Spinal cord (tissue), 10 donors: Measurements from ENCODE around the gene IFNLR1. TPM values are rescaled to one million over a fixed set of nuclear protein-coding genes. Genes with fewer than 3 reads are reported as not detected.
A peak's percentile ranks its signal among the peaks of the same experiment; 100 is the strongest.

Experiments used
- DNase-seq, 6 donors: peaks; one replicate each; pipeline versions ENCODE4 v3.0.0 to v3.0.0-alpha.2; 2013 to 2015; ENCODE audit warnings: low spot score in 6 of 6, low read depth in 4 of 6
- H3K27ac ChIP-seq: one replicate; pipeline ENCODE4 v1.5.1; 2013; ENCODE audit warnings: low read depth, low read length, control low read depth
- H3K27me3 ChIP-seq: one replicate; pipeline ENCODE4 v1.6.1; 2013; ENCODE audit warnings: low read length; ENCODE audit not compliant: control insufficient read depth, insufficient read depth
- H3K36me3 ChIP-seq: one replicate; pipeline ENCODE4 v1.6.1; 2013; ENCODE audit warnings: low read length; ENCODE audit not compliant: control insufficient read depth, insufficient read depth
- H3K4me1 ChIP-seq: one replicate; pipeline ENCODE4 v1.6.1; 2013; ENCODE audit warnings: low read length; ENCODE audit not compliant: control insufficient read depth, insufficient read depth
- H3K4me3 ChIP-seq: one replicate; pipeline ENCODE4 v1.5.1; 2013; ENCODE audit warnings: low read depth, low read length, control low read depth
- H3K9me3 ChIP-seq: one replicate; pipeline ENCODE4 v1.6.1; 2013; ENCODE audit warnings: low read length; ENCODE audit not compliant: control insufficient read depth, insufficient read depth
- WGBS: methylation state at CpG from one replicate; pipeline ENCODE4 v1.1.5; 2013; ENCODE audit warnings: missing lambda C conversion rate; ENCODE audit not compliant: insufficient coverage; 5-methylcytosine and 5-hydroxymethylcytosine counted together
- polyA plus RNA-seq, 2 donors: library from polyadenylated mRNA; unstranded; fragments of 120-200 nt; gene quantifications; one replicate each; pipeline ENCODE4 v1.2.1, GENCODE V29; 2013; ENCODE audit not compliant: insufficient read length in 2 of 2
- total RNA-seq, 2 donors: library from RNA; depleted of rRNA in 1 of 2; stranded (reverse); fragments of 120-200 nt in 1 of 2; fragments of >200 nt in 1 of 2; gene quantifications; one replicate each; pipeline versions ENCODE4 v1.2.3 to v1.2.4, GENCODE V29; 2013 to 2014
- donor health status: healthy.

IFNLR1 gene
- total and polyA plus RNA-seq, 4 donors, result 0.59 to 1.6 (median 0.73) TPM

DNA sequence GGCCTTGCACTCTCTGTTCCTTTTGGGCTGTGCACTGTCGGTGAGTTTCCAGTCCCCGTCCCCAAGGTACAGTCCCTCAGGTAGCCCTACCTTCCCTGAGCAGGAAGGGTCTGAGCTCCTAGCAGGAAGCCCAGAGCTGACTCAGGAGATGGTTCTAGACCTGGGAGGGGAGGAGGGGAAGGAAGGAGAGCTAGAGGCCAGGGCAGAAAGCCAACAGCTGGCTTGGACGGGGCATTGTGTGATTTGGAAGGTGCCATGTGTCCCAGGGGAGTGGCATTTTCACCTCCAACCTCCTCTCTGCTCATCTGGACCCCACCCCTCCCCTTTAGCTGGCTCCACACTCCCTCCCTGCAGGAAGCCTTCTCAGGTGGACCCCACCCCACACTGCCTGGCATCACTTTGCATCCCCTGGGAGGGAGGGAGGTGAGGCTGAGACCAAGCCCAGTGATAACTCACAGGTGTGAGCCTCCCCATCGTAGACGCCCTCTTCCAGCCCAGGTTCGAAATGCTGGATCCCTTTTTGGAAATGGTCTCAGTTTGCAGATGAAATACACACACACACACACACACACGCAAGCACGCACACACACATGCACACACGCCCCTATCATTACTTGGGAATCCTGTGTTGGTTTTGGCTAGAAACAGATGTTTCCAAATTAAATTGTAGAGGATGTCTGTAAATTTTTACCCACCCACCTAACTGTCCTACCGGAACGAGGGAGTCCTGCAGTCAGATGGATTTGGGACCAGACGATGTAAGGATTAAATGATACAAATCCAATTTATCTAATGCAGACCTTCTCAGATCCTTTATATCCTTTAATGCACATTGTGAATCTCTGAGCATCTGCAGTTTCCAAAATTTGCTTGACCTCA, 19.7 kb upstream of the IFNLR1 start:
- no peak for DNase-seq
- H3K4me3 ChIP-seq, result no peak overlapping the region
- WGBS, result 72% methylated on average over 4 of the region's 12 CpGs
- no peaks in the 10 kb centered on the region for H3K36me3 ChIP-seq
- no peaks in the 10 kb centered on the region for H3K27me3 ChIP-seq
- H3K27ac ChIP-seq, result no peak overlapping the region
- peaks cover 7% of the 10 kb centered on the region for H3K4me1 ChIP-seq
- no peaks in the 10 kb centered on the region for H3K9me3 ChIP-seq

DNA sequence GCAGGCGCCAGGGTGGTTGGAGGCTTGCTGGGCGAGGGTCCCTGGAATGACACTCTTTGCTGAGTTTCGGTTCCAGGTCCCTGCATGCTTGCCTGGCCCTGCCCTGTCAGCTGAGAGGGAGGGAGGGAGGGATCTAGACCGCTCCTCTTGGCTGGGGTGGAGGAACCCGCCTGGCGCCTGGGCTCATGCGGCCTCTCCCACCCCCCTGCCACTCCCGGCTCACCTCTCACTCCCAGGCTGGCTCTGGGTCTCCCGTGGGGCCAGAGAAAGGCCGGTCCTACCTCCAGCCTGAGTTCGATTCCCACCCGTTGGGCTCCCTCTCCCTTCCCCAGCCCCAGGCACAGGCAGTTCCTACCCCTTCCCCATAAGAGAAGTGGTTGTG, 19.0 kb upstream of the IFNLR1 start:
- H3K4me1 ChIP-seq, result peaks cover 7% of the 10 kb centered on the region
- no peaks in the 10 kb centered on the region for H3K36me3 ChIP-seq
- no peak overlapping the region for H3K27ac ChIP-seq
- no peak for DNase-seq
- no peaks in the 10 kb centered on the region for H3K27me3 ChIP-seq
- WGBS, result 84% methylated on average over 8 of the region's 12 CpGs
- no peaks in the 10 kb centered on the region for H3K9me3 ChIP-seq
- H3K4me3 ChIP-seq, result no peak overlapping the region

DNA sequence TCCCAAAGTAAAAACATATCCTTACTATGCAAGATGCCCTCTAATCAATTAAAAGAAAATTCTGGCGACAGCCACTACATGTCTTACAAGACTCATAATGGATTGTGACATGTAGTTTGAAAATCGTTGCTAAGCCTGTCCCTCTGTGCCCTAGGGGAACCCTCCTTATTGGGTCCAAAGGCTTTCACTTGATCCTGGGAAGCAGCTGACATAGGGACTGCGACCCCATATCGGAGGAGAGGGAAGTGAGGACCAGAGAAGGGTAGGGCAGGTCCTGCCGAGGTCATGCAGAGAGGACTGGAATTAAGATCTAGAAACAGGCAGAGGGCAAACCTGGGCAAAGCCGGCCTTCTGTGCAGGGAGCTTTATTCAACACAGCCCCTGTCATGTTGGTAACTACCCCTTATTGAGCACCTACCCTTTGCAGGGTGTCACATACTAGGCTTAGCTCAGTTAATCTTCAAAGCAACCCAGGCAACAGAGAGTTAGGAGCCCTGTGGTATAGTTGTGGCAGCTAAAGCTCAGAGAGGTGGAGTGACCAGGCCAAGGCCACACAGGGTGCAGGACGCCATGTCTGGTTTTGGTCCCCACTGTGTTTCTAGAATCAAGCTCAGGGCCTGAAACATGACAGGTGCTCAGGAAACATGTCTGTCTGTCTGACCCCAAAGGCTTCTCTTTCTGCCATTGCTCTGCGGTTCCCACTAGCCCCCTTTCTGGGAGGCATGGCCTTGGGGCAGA, 18.4 kb upstream of the IFNLR1 start:
- no peak overlapping the region for H3K4me3 ChIP-seq
- no peak for DNase-seq
- H3K9me3 ChIP-seq, result no peaks in the 10 kb centered on the region
- peaks cover 7% of the 10 kb centered on the region for H3K4me1 ChIP-seq
- no peaks in the 10 kb centered on the region for H3K36me3 ChIP-seq
- H3K27ac ChIP-seq, result no peak overlapping the region
- H3K27me3 ChIP-seq, result no peaks in the 10 kb centered on the region
- WGBS, result 64% methylated on average over 6 of the region's 8 CpGs

DNA sequence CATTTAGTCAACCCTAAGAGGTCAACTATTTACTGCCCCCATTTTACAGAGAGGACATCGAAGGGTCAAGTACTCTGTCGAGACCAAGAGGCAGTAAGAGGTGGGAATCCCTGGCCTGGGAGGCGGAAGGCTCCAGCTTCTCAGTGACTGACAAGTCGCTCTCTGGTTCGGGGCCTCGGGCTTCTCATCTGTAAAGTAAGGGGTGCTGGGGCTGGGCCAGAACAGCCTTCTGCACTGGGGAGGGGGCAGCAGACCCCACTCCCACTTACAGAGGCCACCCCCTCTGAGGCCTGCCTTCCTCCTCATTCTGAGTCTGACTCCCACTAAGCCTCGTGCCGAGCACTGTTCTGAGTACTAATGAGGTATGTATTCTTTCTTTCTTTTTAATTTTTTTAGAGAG, 17.0 kb upstream of the IFNLR1 start:
- no peak for DNase-seq
- no CpG with 5 or more reads among the region's 8 CpGs for WGBS

DNA sequence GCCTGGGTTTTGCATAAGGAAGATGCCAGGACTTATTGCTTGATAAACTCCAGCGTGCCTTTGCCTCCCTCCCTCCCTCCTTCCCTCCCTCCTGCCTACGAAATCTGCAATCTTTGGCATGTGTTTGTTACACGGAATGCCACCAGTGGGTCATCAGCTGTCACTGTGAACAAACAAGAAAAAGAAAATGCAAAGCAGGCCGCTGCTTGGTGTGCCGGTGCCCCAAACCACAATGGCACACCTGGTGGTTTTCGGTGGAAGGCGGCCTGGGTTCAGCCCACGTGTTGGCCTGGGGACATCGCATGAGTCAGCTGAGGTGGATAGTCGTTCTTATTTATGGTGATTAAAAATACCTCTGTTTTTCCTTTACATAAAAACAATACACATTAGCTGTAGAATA, 16.3 kb upstream of the IFNLR1 start:
- DNase-seq, result no peak
- Histone ChIP-seq H3K4me3 (no peak overlapping the region), H3K9me3 (no peaks in the 10 kb centered on the region), H3K27me3 (no peaks in the 10 kb centered on the region), H3K27ac (no peak overlapping the region), H3K4me1 (peaks cover 11% of the 10 kb centered on the region), H3K36me3 (no peaks in the 10 kb centered on the region)
- WGBS, result 47% methylated on average over 6 of the region's 10 CpGs

More for the DNA sequence above, 17.0 kb upstream of the IFNLR1 start:
- H3K4me3 ChIP-seq, result no peak overlapping the region
- no peaks in the 10 kb centered on the region for H3K27me3 ChIP-seq
- H3K27ac ChIP-seq, result no peak overlapping the region
- no peaks in the 10 kb centered on the region for H3K9me3 ChIP-seq
- H3K36me3 ChIP-seq, result no peaks in the 10 kb centered on the region
- H3K4me1 ChIP-seq, result peaks cover 11% of the 10 kb centered on the region

DNA sequence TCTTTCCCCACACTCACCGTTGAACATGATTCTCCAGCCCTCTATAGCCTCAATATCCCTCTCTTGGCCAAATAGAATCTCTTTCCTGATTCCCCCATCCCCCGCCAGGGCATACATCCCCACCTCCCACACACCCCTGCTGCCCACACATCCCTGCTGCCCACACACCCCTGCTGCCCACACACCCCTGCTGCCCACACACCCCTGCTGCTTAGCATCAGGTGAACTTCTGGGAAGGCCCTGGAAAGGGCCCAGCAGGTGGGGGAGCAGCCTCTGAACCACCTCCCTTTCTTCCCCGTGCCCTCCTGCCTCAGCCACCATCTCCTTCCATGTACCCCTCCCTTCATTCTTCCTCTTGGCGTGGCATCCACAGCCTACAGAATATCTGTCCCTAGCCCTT, 15.9 kb upstream of the IFNLR1 start:
- Histone ChIP-seq H3K27me3 (no peaks in the 10 kb centered on the region), H3K9me3 (no peaks in the 10 kb centered on the region), H3K4me3 (no peak overlapping the region), H3K27ac (no peak overlapping the region), H3K4me1 (peaks cover 11% of the 10 kb centered on the region), H3K36me3 (no peaks in the 10 kb centered on the region)
- DNase-seq, result no peak
- 90% methylated on average over 4 of the region's 4 CpGs for WGBS

DNA sequence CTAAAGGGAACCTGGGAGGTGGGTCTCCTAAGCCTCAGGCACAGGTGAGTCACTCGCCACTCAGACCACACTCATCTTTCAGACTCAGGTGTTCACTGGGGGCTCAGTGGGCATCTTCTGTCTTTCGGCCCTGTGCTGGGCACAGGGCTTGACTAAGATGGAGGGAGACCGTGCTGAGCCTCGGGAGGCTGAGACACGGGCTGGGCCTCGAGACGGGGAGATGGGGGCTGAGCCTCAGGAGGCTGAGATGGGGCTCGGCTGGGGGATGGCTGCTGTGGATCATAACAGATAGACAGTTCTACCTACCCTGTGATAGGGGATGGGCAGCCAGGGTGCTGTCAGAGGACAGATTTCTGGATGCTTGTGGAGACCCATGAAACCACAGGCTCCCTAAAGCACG, 15.5 kb upstream of the IFNLR1 start:
- Histone ChIP-seq H3K4me3 (no peak overlapping the region), H3K4me1 (peaks cover 11% of the 10 kb centered on the region), H3K36me3 (no peaks in the 10 kb centered on the region), H3K9me3 (no peaks in the 10 kb centered on the region), H3K27ac (no peak overlapping the region), H3K27me3 (no peaks in the 10 kb centered on the region)
- 98% methylated on average over 9 of the region's 9 CpGs for whole genome bisulfite sequencing
- DNase-seq, result no peak

DNA sequence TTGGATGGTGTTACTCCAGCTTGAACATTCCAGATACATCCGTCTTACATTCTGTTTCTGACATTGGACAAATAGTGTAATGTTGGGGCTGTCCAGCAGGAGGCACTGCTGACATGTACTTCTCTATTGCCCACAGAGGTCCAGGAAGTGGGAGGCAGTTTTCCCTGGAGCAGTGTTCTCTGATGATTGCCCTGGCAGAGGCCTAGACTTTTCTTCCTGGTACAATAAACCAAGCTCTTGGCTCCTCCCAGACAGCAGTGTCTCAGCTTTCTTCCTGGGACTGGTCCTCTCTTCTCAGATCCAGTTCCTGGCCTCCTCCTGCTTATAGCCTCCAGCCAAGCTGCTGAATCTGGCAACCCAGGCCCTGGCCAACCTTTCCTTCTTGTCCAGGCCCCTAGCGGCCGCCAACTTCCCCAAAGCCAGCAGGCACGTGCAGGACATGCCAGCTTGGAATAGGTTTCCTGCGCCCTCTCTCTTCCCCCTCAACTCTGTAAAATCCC, 14.9 kb upstream of the IFNLR1 start:
- peaks cover 11% of the 10 kb centered on the region for H3K4me1 ChIP-seq
- WGBS, result 63% methylated on average over 4 of the region's 5 CpGs
- peak; percentile 38 to 91 (median 55) for DNase-seq
- no peak overlapping the region for H3K27ac ChIP-seq
- H3K36me3 ChIP-seq, result no peaks in the 10 kb centered on the region
- no peak overlapping the region for H3K4me3 ChIP-seq
- H3K27me3 ChIP-seq, result no peaks in the 10 kb centered on the region
- H3K9me3 ChIP-seq, result no peaks in the 10 kb centered on the region

DNA sequence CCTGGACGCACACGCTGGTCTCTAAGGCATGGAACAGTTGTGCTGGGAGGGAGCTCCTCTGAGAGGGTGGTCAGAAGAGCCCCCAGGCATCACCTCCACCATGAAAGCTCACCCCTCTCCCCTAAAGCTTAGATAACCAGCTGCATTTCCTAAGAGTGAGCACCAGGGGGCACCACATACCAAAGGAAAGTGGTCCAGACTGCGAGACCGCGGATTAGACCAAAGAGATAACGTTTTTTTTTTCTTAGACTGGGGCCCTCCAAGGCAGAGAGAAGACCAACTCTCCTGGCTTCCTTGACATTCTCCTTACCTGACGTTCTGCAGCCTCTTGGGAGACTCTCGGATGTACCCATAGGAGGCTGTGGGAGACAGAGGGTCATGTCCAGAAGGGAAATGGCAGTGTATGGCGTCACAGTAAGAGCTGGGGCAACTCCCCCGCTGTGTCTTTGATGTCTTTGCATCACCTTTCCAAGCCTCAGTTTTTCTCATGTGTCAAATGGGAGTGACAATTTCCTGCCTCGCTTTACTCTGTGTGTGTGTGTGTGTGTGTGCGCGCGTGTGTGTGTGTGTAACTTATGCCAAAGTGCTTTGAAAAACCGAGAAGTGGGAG, 12.3 kb upstream of the IFNLR1 start:
- peak in 5 of 6 donors; percentile 50 to 92 (median 59) for DNase-seq
- H3K4me1 ChIP-seq, result peaks cover 11% of the 10 kb centered on the region
- peak overlapping the region; percentile 3 for H3K4me3 ChIP-seq
- 29% methylated on average over 10 of the region's 15 CpGs for WGBS
- no peaks in the 10 kb centered on the region for H3K9me3 ChIP-seq
- no peak overlapping the region for H3K27ac ChIP-seq
- no peaks in the 10 kb centered on the region for H3K36me3 ChIP-seq
- H3K27me3 ChIP-seq, result no peaks in the 10 kb centered on the region
